Erythroblast (primary cell): ENCODE measurements around the gene HAPLN3.

Source experiments
- GATA1 ChIP-seq: IDR thresholded peaks from 2 replicates; pipeline ENCODE4 v1.6.1; 2011; ENCODE audit warnings: low read depth, mild to moderate bottlenecking, control low read depth, low read length, moderate library complexity
- POLR2A ChIP-seq: IDR thresholded peaks from 2 replicates; pipeline ENCODE4 v1.6.1; 2011; ENCODE audit warnings: mild to moderate bottlenecking, low read length

DNA sequence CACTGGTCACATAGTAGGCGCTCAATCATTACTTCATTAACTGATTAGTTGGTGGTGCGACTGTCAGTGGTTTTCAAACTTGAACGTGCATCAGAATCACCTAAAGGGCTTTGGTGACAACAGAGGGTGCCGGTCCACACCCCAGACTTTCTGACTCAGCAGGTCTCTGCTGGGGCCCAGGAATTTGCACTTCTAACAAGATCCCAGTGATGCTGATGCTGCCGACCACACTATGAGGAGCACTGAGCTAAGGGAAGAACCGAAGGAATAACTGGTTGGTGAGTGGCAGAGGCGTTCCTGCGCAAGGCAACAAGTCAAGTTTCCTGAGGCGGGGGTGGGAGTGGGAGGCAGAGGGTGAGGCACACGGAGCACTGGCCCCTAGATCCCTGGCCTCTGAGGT lies 18.8 kb downstream of the HAPLN3 start:
- TF ChIP-seq POLR2A (no peak), GATA1 (no peak)
